NCI-H524 (cell line): ENCODE measurements around the gene THBS4.

Source experiments
- DNase-seq, 2 experiments: peaks; one replicate each; lab custom pipeline; 2025; lab: John Stamatoyannopoulos, UW

The THBS4 gene

GRCh38 chr5:80048084-80048780, 13.1 kb downstream of the THBS4 start:
- no peak for DNase-seq

GRCh38 chr5:80052464-80052863, 17.3 kb downstream of the THBS4 start:
- no peak for DNase-seq

- no peak for DNase-seq
Observed at GRCh38 chr5:80054682-80055081, 19.5 kb downstream of the THBS4 start.

- no peak for DNase-seq
Observed at GRCh38 chr5:80055491-80056170, 20.5 kb downstream of the THBS4 start.

- DNase-seq: no peak
Observed at GRCh38 chr5:80057099-80057498, 22.0 kb downstream of the THBS4 start.

- no peak for DNase-seq
Observed at GRCh38 chr5:80057921-80058320, 22.8 kb downstream of the THBS4 start.

- no peak for DNase-seq
Observed at GRCh38 chr5:80059354-80059980, 24.3 kb downstream of the THBS4 start.

GRCh38 chr5:80060966-80061365, 25.8 kb downstream of the THBS4 start:
- no peak for DNase-seq

GRCh38 chr5:80061547-80061946, 26.4 kb downstream of the THBS4 start:
- no peak for DNase-seq

GRCh38 chr5:80064124-80064523, 29.0 kb downstream of the THBS4 start:
- DNase-seq: no peak

GRCh38 chr5:80067016-80067415, 31.9 kb downstream of the THBS4 start:
- no peak for DNase-seq

GRCh38 chr5:80067531-80068245, 32.5 kb downstream of the THBS4 start:
- no peak for DNase-seq

GRCh38 chr5:80068246-80068636, 33.1 kb downstream of the THBS4 start:
- no peak for DNase-seq

- peak in 1 of 2 experiments; percentile 8 for DNase-seq
Observed at GRCh38 chr5:80068775-80069174, 33.6 kb downstream of the THBS4 start.

GRCh38 chr5:80069251-80069800, 34.2 kb downstream of the THBS4 start:
- peak; percentile 97 to 98 for DNase-seq

GRCh38 chr5:80069918-80070318, 34.8 kb downstream of the THBS4 start:
- DNase-seq: peak; percentile 87

- DNase-seq: no peak
Observed at GRCh38 chr5:80070338-80071056, 35.3 kb downstream of the THBS4 start.

- DNase-seq: no peak
Observed at GRCh38 chr5:80071510-80072021, 36.4 kb downstream of the THBS4 start.

GRCh38 chr5:80072103-80073073, 37.2 kb downstream of the THBS4 start:
- no peak for DNase-seq
